ENCODE measurements around the gene KRTAP3-2. TPM values are rescaled to one million over a fixed set of nuclear protein-coding genes. Genes with fewer than 3 reads are reported as not detected.

Gene KRTAP3-2
- total RNA-seq, 1 experiment from 2014 or later, result not detected

DNA sequence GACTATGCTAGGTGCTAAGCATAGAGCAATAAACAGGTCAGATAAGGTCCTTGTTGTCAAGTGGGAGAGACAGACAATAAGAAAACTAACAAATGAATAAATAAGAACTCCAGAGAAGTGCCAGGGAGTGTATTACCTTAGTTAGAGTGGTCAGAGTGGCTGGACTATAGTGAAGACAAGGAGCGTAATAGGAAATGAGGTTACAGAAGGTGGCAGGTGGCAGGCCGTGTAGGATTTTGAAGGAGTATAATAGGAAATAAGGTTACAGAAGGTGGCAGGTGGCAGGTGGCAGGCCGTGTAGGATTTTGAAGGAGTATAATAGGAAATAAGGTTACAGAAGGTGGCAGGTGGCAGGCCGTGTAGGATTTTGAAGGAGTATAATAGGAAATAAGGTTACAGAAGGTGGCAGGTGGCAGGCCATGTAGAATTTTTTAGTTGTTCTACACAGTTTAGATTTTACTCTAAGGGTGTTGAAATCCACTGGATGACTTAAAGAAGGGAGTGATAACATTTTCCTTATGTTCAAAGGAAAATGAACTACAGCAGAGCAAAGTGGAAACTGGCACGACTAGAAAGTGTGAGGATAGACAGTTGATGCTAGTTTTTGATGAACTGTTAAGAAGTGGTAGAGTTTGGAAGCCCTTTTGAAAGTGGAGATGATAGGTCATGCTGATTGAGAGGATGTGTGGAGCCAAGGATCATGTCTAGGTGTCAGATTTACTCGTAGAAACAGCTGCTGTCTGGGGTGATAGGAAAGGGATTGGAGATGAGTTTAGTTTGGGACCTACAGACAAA lies 12.8 kb upstream of the KRTAP3-2 start:
- DNase-seq (ENCODE audit: extremely low read depth, low read depth), result no peak

GRCh38 chr17:41010441-41010840 lies 10.7 kb upstream of the KRTAP3-2 start:
- DNase-seq (ENCODE audit: extremely low read depth, low read depth), result no peak

DNA sequence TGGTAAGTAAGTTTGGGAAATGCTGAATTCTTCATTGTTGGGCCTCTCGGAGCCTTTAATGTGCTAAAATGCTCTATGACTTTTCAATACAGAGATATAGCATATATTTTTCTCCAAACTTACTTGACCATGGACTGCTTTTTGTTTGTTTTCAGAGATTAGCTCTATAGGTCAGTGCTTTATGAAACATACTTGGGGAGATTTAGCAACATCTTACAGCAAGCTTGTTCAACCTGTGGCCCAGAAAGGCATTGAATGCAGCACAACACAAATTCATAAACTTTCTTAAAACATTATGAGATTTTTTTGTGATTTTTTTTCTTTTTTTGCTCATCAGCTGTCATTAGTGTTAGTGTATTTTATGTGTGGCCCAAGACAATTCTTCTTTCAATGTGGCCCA lies 10.2 kb upstream of the KRTAP3-2 start:
- DNase-seq (ENCODE audit: extremely low read depth, low read depth), result no peak

DNA sequence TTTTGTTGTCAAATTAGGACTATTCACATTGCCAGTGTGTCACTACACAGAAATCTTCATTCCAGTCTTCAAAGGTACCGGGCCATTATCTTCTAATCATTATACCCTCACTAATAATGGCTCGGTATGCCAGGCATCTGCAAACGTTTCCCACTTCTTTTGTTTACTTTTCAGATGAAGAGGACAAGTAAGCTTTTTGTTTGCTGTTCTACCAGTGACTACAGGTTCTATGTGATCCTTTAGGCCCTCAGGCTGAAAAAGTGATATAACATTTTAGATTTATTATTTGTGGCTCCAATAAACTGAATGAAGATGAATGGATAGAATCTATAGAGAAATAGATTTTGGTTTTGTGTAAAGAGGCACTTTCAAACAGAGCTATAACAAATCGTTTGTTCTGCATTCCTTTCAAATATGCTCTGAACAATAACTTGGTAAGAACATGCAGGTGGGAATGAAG lies 9.6 kb upstream of the KRTAP3-2 start:
- DNase-seq (ENCODE audit: extremely low read depth, low read depth), result no peak

DNA sequence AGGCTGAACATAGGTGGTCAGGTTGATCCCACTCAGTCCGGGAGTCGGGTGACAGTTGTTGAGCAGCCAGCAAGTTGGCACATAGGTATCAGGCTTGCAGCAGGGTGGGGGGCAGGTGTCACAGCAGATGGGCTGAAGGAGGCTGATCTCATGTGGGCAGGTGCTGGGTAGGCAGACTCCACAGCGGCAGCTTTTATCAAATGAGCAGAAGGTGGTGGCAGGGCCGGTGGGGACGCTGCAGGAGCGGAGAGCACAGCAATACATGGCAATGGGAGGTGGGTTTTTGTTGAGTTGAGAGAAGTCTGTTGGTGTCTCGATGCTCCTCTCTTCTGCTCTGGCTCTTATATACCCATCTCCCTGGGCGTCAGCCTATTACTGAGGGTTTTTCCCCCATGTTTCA lies 9.1 kb upstream of the KRTAP3-2 start, which contains the start of gene KRTAP3-1:
Gene KRTAP3-1 (minus strand): TSS at position 318 of the 400 bp plus-strand sequence. CDS start 54 bp downstream, at position 264.
- DNase-seq (ENCODE audit: extremely low read depth, low read depth), result no peak

- no peak for DNase-seq (ENCODE audit: extremely low read depth, low read depth)
Measured at GRCh38 chr17:41004397-41004796, 4.7 kb upstream of the KRTAP3-2 start.

DNA sequence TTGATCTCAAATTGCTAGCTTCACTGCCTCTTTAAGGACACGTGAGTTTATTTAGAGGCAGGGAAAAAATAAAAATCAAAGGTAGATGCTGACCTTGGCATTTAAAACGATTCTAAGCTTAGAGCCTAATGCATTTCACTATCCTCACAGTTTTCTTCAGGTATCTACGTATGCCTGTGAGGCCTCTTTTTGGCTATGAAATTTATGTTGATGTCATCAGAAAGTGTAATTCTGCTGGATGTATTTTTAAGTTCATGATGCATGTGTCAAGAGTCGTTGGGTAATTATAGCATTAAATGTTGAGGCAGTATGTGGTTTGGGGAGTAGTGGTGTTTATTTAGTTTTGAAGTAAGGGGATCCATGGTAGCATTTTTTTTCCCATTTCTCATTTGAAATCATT lies 4.2 kb upstream of the KRTAP3-2 start:
- DNase-seq (ENCODE audit: extremely low read depth, low read depth), result no peak

DNA sequence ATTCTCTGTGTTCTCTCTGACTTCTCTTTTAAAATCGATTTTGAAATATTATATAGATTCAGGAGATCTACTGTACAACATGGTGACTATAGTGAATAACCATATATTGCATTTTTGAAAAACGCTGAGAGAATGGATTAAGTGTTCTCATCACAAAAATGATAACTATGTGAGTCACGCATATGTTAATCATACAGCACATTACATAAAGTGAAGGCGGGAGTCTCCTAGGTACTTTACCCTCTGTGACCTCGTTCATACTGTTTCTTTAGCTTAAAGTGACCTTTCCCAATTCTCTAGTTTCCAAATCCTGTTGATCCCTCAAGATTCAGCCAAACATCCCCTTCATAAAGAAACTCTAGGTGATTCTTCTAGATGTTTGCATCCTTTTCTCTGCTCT lies 3.1 kb upstream of the KRTAP3-2 start:
- DNase-seq (ENCODE audit: extremely low read depth, low read depth), result no peak

GRCh38 chr17:41001795-41002194 lies 2.1 kb upstream of the KRTAP3-2 start:
- DNase-seq (ENCODE audit: extremely low read depth, low read depth), result no peak

- no peak for DNase-seq (ENCODE audit: extremely low read depth, low read depth)
Measured at GRCh38 chr17:40997361-40997760, 2.3 kb downstream of the KRTAP3-2 start.

- no peak for DNase-seq (ENCODE audit: extremely low read depth, low read depth)
Measured at GRCh38 chr17:40996829-40997228, 2.9 kb downstream of the KRTAP3-2 start.

DNA sequence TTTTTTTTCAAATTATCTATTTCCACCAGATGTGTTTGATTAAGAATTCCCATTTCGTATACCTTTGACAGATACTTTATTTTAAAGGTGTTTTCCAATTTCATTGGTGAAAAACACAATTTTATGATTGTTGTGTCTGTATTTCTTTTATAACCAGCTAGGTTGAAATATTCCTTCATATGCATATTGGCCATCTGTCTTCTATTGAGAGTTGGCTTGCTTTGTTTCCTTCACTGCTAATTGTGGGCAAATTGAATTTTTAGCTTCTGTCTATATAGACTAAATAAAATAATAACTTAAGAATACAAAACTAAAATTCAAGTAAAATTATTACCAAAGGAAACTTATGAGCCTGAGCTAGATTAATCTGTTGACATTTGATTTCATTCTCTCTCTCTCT lies 4.6 kb downstream of the KRTAP3-2 start:
- DNase-seq (ENCODE audit: extremely low read depth, low read depth), result no peak

DNA sequence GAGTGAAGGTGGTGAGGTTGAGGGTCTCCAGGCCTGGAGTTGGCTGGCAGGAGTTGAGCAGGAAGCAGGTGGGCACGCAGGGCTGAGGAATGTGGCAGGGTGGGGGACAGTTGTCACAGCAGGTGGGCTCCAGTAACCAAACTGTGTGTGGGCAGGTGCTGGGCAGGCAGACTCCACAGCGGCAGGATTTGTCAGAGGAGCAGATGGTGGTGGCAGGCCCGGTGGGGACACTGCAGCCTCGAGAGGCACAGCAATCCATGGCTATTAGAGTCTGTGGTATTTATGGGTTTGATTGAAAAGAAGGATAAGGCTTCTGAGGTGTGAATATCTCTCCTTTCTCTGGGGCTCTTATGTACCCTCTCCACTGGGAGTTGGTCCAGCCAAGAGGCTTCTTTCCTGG lies 5.9 kb downstream of the KRTAP3-2 start, which contains the start of gene KRTAP3-3:
Gene KRTAP3-3 (minus strand): TSS at position 326 of the 400 bp plus-strand sequence. CDS start 67 bp downstream, at position 259.
- DNase-seq (ENCODE audit: extremely low read depth, low read depth), result no peak

- DNase-seq (ENCODE audit: extremely low read depth, low read depth), result no peak
Measured at GRCh38 chr17:40993084-40993483, 6.6 kb downstream of the KRTAP3-2 start.

- DNase-seq (ENCODE audit: extremely low read depth, low read depth), result no peak
Measured at GRCh38 chr17:40992666-40993065, 7.0 kb downstream of the KRTAP3-2 start.

- DNase-seq (ENCODE audit: extremely low read depth, low read depth), result no peak
Measured at GRCh38 chr17:40986920-40987319, 12.8 kb downstream of the KRTAP3-2 start.

GRCh38 chr17:40984226-40984625 lies 15.5 kb downstream of the KRTAP3-2 start, which contains the start of gene KRT40:
KRT40 (minus strand) TSS chr17:40984326; CDS start chr17:40984273, 53 bp downstream.
- no peak for DNase-seq (ENCODE audit: extremely low read depth, low read depth)

GRCh38 chr17:40981115-40981514 lies 18.6 kb downstream of the KRTAP3-2 start:
- no peak for DNase-seq (ENCODE audit: extremely low read depth, low read depth)

DNA sequence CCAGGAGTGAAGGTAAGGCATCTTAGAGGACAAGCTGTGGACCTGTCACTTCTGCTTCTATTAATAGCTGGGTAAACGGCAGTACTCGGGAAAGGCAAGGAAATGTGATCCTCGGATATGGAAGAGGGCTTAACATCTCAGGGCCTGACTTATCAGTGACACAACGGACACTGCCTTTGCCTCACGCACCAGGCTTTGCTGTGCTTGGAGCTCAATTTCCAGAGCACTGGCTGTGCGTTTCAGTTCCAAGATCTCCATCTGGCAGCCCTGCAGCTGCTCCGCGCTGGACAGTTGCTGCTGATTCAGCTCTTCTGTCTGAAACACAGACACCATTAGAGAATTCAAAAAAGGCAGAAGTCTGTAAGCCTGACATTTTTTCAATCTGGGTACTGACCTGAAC lies 19.1 kb downstream of the KRTAP3-2 start:
- no peak for DNase-seq (ENCODE audit: extremely low read depth, low read depth)

DNA sequence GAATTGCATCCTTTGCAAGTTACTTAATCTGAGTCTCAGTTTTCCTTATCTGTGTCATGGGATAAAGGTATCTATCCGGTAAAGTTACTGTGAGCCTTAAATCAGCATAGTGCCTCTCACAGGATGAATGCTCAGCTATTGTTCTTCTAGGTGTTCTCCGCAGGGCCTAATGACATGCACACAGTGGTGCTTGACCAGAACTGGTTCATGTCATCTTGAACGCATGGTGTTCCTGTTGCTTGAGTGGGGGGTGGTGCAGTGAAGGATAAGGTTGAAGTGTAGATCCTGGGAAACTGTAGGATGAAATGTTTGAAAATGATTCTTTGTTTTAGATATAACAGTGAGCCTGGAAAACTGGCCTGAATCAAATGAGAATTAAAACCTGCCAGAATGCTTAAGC lies 19.6 kb downstream of the KRTAP3-2 start:
- no peak for DNase-seq (ENCODE audit: extremely low read depth, low read depth)

GRCh38 chr17:40978575-40979151 lies 21.0 kb downstream of the KRTAP3-2 start:
- no peak for DNase-seq (ENCODE audit: extremely low read depth, low read depth)

- DNase-seq (ENCODE audit: extremely low read depth, low read depth), result no peak
Measured at GRCh38 chr17:40975516-40975915, 24.2 kb downstream of the KRTAP3-2 start.

All from NCI-H460 (cell line).